HG03064 (cell line): ENCODE data around the gene CDRT15L2.
"Not testable (repeated sequence)": the region's sequence is repeated elsewhere in the genome, so short reads cannot be mapped to it uniquely, and the experiment has no call there.

ENCODE experiments used
- ATAC-seq: cut with Tn5 transposase; IDR thresholded peaks from one replicate; pipeline ENCODE4 v1.9.1; 2021; ENCODE audit warnings: low read depth; ENCODE audit not compliant: unreplicated experiment

CDRT15L2 gene

DNA sequence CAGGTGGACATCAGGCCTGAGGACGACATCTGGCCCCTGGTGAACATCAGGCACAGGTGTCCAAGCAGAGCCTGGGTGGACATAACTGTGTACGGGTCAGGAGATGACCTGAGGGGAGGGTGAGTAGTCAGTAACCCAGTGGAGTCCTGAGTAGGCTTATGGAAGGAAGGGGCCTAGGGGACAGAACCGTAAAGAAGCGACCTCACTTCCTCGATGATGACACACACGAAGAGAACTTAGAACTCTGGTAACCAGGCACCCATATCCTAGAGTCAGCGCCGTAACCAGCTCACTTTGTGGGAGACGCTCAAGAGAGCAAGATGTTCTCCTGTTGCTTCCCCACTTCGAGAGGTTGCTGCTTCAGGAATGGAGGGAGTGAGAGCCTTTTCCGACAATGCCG is at the start of gene CDRT15L2:
CDRT15L2 (plus strand) TSS at position 301 of the 400 bp plus-strand sequence; CDS start at position 321, 20 bp downstream.
- ATAC-seq: not testable (repeated sequence)

DNA sequence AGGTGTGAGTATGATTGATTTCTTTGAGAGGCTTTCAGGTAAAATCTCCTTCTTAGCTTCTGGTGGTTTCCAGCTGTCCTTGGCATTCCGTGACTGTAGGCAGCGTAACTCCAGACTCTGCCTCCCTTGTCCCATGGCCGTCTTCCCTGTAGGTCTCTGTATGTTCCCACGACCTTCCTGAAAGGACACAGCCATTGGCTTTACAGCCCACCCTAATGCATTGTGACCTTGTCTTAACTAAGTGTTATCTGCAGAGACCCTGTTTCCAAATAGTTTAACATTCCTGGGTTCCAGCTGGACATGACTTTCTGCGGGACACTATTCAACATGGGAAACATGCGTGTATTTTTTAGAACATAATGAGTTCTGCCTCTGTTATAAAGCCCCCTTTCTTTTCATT is 49.4 kb upstream of the CDRT15L2 start:
- not testable (repeated sequence) for ATAC-seq

DNA sequence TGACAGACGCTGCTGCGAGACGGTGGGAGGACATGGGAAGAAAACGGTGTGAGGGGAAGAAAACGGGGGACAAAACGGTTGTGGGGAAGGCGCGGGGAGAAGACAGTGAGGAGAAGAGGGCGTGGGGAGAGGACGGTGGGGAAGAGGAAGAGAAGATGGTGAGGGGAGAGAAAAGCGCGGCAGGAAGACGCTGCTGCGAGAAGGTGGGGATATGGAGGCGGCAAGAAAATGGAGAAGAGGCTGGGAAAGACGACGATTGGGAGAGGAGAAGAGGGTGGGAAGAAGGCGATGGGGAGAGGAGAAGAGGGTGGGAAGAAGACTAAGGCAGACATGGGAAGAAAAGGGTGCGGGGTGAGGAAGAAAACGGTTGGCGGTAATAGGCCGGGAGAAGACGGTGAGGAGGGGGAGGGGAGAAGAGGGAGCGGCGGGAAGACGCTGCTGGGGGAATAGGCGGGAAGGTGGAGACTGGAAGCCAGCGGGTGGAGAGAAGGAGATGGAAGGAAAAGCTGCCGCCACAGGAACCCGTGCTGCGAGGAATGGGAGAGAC is 46.9 kb upstream of the CDRT15L2 start:
- ATAC-seq: not testable (repeated sequence)

DNA sequence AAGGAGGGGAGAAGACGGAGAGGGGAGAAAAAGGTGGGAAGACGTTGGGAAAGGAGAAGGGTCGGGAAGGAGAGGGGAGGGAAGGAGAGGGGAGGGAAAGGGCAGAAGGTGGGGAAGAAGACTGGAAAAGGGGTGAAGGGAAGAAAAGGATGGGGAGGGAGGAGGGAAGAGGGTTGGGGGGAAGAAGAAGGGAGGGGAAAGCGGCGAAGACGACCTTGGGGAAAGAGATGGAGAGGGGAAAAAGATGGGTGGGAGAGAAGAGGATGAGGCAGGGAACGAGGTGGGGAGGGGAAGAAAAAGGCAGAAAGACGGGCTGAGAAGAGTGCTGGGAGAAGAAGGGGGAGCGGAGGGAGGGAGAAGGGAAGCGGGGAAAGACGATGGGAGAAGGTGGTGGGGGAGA is 46.3 kb upstream of the CDRT15L2 start:
- ATAC-seq: not testable (repeated sequence)

DNA sequence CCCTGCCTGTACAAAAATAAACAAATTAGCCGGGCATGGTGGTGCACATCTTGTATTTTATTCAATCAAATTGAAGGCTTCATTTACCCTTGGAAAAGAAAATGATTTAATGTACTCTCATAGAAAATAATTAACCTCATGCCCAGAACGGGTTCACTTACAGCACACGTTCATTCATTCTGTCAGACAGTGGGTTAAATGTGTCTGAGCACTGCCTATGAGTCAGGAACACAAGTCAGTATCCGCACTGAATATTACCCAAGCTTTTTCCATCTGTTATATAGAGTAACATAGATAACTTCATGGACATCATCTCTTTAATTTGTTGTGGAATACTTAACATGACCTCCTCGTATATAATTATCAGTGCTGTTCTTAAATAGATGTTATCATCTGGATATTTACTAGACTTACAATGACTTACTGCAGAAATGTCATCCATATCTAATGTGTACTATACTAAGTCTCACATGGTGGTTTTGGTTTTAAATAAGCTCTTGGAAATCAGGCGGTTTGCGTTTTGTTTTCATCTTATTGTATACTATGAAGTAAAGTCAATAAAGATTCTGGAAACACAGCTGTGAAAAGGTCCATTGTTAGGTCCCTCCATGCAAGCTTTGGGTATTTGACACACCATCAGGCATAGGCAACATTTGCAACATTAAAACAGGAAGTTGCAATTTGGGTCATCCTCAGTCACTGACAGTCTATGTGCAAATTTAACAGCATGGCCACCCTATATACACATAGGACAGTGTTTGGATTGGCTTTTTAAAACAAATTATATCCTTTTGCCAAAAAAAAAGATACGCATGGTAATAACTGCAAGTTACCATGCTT is 44.6 kb upstream of the CDRT15L2 start:
- ATAC-seq: not testable (repeated sequence)

DNA sequence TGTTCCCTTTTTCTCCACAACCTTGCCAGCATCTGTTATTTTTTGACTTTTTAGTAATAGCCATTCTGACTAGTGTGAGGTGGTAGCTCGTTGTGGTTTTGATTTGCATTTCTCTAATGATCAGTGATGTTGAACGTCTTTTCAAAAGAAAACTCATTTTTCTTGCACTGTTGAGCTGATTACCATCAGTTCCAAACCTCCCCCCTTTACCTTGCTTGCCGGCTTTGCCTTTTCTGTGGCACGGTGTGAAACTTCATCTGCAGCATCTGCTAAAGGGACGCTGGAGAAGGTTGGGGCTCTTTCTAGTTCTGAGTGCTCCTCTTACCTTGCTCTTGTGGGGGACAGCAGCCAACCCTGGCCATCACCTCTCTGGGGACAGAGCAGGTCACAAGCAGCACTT is 39.1 kb upstream of the CDRT15L2 start:
- peak; percentile 93 for ATAC-seq

DNA sequence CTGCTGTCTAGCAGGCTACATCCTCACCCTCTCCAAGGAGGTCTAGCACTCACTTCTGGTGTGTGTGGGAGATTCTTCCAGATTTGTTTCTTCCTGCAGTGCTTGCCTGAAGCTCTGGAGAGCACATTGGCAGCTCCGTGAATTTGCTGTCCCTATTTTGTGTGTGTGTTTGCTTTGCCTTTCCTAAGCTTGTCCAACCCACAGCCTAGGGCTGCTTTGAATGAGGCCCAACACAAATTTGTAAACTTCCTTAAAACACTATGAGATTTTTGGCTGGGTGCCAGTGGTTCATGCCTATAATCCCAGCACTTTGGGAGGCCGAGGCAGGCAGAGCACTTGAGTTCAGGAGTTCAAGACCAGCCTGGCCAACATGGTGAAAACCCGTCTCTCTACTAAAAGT is 38.7 kb upstream of the CDRT15L2 start:
- not testable (repeated sequence) for ATAC-seq

DNA sequence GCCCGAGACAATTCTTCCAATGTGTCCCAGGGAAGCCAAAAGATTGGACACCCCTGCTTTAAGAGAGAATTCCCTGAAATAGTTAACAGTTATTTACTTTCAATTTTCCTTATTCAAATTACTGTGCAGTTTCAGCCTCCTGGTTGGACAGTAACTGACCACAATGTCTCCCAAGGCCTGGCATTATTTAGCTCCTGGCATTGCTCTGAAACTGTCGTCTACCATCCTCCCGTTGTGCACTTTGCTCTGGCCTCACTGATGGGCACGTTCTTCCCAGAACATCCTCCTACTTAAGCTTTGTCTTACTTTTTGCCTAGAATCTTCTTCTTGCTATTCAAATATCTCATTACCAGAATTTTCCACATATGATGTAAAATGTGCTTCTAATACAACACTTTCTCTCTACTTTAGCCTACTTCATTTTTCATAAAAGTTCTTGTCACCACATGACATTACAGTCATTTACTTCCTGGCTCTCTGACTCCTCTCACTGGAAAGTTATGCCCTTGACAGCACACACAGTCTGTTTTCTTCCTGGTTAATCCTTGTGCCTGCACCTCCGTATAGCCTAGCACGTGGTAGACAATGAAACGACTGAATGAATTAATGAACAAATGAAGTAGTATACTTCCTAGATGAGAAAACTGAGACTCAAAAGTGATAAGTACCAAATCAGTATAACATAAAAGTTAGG is 37.5 kb upstream of the CDRT15L2 start:
- ATAC-seq: not testable (repeated sequence)

DNA sequence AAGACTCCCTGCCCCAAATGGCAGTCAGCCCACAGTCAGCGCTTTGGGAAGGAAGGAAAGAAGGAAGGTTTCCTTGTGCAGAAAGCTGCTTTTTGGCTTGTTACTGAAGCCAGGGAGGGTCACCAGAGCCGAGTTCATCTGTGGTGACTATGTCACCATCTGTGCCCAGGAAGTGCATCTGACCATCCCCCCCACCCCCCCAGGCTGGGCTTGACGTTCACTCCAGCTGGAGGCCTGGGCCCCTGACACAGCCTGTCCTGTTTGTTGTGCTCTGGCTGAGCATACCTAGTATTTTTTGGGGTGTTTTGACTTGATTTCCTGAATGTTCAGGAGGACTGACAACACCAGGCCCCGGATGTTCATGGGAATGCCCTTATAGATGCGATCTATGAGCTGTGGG is 31.6 kb upstream of the CDRT15L2 start:
- ATAC-seq: not testable (repeated sequence)

DNA sequence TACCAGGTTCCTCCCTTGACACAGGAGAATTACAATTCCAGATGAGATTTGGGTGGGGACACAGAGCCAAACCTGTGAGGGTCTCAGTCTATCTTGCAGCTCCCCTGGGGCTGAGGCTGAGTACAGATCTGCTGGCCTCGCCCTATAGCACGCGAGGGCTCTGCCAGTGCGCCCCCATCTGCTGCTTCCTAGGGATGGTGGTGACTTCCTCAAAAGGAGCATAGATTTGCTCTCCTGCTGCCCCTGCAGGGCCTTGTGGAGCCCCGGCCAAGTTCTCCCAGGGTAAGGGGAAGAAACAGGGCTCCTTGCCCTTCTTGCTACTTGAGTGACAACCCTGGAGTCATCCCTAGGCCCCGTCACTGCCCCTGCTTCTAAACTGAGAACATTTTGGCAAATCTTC is 26.6 kb upstream of the CDRT15L2 start:
- not testable (repeated sequence) for ATAC-seq

DNA sequence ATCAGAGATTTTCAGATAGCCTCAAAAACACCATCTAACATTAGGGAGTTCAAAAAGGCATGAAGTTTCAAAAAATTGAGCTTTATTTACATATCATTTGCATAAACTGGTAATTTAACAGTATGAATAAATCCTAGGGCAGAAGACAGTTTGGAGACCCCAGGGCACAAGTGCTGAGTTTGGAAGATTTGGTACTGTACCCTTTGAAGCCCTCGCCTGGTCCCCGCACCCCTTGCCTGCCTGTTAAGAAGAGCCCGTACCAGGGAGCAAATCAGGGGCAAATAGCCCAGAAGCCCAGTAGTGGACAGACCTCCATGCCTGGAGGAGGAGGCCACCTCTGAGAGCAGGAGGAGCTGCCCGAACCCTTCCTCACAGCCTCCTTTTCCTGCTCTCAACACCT is 24.8 kb upstream of the CDRT15L2 start:
- ATAC-seq: not testable (repeated sequence)

DNA sequence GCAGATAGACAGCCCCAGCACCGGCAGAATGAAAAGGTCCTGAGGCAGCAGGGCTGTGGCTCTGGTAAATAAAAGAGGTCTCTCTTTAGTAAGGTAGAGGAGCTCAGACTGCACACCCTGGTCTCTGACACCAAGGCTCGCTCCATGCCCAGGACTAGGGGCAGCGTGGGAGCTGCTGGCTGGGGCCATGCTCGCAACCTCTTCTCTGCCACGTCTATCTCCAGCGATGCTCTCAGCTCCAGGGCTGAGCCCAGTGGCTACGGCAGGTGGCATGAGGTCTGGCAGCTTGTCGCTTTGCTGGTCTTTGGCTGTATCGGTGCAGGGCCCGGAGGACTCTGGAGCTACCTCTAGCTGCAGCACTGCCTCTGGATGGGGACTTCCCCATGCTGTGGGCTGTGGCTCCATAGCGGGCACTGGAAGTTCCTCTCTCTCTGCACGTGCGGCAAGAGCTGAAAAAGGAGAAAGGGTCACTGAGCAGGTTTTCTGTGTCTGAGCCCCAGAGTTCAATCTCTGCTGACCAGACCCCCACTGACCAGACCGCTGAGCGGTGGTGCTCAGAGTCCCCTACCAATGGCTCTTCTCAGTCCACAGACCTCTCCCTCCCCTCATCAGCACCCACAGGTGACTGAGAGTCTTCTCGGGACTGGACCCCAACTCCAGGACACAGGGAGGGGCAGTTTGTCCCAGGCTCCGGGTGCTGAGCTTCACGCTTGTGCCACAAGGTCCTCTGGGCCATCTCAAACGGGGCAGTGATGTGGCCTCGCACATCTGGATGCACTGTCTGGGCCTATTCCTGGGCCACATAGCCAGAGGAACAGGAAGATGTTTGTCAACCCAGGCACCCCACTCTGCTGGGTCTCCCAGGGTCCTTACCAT is 24.2 kb upstream of the CDRT15L2 start:
- ATAC-seq: not testable (repeated sequence)

DNA sequence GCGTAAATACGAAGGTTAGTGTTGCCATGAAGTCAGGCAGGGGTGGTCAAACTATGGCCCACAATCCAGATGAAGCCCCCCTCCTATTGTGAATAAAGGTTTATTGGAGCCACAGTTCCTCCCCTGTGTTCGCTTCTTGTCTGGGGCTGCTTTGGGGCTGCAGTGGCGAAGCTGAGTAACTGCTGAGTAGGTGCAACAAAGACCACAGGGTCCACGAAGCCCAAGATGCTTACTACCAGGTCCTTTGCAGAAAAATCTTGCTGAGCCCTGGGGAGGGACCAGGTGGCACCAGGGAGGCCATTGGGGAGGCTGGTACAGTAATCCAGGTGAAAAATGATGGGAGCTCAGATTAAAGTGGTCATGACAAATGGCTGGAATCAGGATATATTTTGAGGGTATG is 21.4 kb upstream of the CDRT15L2 start:
- not testable (repeated sequence) for ATAC-seq

DNA sequence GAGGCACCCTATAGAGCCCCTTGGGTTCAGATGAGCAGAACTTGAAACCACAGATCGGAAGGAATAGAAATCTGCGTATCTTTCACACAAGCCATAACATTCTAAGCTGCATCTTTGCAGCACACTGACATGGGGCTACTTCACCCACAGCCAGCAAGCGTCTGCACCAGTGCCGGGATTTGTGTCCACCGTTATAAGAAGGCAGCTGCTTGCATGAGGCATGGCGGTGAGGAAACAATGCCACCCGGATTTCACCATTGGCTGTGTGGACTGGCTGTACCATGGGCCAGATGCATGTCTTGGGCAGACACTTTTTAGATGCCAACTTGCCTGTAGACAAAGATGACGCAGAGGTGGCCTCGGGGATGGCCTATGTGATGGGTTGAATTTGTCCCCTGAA is 20.5 kb upstream of the CDRT15L2 start:
- not testable (repeated sequence) for ATAC-seq

DNA sequence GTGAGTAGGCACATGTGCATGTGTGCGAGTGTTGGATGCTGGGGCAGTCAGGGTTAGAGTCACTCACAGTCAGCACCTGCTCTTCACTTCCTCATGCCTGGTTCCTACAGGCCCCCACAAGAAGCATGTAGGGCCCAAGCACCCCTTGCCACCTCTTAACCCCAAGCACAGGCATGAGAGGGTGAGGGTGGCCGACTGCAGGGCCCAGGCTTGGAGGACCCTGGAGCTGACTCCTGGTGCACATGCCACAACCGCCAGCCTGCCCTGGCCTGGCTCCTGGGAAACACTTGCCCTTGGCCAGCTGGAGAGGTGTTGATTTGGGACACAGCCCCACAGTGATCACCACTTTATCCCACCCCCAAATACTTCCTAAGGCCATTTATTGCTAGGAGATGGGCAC is 16.9 kb upstream of the CDRT15L2 start:
- no peak for ATAC-seq

DNA sequence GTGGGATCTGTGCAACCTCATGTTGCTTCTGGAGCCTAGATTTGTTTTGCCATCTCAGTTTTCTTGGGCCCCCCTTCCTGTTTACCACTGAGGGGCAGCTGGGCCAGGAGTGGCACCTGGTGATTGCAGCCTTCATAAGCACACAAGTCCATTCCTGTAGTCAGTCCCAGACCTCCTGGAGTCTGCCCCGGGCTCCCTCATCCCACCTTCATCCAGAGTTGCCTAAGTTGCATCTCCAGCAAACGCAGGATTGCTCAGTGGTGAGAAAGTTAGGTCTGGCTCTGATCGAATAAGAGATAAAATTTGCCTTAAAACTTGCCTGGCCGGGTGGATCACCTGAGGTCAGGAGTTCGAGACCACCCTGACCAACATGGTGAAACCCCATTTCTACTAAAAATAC is 14.3 kb upstream of the CDRT15L2 start:
- ATAC-seq: not testable (repeated sequence)

DNA sequence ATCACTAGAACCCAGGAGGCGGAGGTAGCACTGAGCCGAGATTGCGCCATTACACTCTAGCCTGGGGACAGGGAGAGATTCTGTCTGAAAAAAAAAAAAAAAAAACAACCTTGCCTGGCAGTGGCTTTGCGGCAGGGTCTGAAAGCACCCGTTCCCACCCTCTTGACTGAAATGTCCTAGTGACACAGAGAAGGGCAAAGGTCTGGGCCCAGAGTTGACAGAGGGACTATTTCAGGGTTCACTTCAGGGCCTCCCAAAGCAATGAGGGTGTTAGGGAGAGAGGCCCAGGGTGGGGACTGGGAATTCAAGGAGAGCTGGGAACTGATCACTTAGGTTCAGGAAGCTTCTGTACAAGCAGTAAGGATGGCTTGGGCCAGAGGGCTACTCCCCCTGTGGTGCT is 13.8 kb upstream of the CDRT15L2 start:
- no peak for ATAC-seq

DNA sequence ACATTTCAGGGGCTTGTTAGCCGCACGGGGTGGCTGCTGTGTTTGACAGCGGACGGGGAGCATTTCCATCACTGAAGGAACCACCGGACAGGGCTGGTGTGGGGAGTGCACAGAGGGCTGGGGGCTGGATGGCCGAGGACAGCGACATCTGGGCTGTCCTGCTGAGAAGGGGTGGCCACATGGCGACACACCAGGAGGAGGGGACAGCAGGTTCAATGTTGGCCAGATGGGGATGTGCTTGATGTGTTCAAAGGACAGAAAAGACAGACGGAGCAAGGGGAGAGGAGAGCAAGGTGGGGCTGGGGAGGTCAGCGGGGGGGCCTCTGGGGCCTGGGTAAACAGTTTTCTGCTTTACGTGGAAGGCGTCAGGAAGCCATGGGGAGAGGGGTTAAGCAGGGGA is 12.8 kb upstream of the CDRT15L2 start:
- not testable (repeated sequence) for ATAC-seq

DNA sequence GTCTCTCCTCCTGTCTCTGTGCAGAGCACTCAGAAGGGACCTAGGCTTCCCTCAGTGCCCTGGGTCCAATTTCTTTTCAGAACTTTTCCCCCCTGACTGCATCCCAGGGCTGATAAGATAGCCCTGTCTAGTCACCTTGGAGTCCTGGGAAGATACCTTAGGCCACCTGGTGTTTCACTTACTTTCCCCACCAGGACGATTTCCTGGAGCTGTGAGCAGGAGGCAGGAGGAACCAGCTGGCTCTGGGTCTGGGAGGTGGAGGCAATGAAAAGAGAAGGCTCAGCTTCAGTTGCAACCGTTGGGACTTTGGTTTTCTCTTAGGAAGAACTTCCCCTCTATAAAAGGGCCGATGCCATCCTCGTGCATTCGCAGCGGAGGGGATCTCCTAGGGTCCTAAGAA is 12.1 kb upstream of the CDRT15L2 start:
- not testable (repeated sequence) for ATAC-seq

DNA sequence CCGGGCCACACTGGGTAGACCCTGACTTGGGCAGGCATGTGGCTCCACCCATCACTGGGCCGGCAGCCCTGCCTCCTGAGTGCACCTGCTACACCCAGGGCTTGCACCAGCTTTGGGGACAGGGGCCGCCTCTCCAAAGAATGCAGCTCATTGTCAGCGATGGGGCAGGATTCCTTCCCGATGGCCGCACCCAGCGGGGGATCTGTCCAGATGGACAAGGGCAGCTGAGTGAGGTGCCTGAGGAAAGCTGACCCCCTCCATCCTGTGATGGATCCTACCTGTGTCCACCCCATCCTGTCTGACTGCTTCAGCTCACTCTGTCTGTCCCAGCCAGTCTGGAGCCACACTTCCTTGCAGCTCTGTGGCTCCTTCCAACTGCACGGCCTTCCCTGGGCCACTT is 10.9 kb upstream of the CDRT15L2 start:
- ATAC-seq: not testable (repeated sequence)
